Limb (tissue), 2 donors: ENCODE data around the gene PCDH9.
"Not testable (repeated sequence)": the region's sequence is repeated elsewhere in the genome, so short reads cannot be mapped to it uniquely, and the experiment has no call there.

ENCODE experiments used
- DNase-seq, 2 donors: peaks; one replicate each; pipeline ENCODE4 v3.0.0-alpha.2; 2016; ENCODE audit errors: extremely low spot score in 2 of 2

Gene PCDH9

DNA sequence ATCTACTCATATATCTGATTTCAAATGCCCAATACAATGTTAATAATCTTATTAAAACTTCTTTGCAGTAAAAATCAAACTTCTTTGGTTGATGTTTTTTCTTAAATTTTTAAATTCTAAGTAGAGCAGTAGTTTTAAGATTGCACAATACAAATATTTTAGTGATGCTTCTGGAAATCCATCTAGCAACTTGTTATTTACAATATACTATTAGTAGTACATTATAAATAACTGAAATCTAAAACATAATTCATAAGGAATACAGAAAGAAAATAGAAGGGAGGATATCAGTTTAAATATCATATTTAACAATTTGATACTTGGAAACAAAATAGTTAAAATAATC lies 569.7 kb downstream of the PCDH9 start:
- DNase-seq = no peak

DNA sequence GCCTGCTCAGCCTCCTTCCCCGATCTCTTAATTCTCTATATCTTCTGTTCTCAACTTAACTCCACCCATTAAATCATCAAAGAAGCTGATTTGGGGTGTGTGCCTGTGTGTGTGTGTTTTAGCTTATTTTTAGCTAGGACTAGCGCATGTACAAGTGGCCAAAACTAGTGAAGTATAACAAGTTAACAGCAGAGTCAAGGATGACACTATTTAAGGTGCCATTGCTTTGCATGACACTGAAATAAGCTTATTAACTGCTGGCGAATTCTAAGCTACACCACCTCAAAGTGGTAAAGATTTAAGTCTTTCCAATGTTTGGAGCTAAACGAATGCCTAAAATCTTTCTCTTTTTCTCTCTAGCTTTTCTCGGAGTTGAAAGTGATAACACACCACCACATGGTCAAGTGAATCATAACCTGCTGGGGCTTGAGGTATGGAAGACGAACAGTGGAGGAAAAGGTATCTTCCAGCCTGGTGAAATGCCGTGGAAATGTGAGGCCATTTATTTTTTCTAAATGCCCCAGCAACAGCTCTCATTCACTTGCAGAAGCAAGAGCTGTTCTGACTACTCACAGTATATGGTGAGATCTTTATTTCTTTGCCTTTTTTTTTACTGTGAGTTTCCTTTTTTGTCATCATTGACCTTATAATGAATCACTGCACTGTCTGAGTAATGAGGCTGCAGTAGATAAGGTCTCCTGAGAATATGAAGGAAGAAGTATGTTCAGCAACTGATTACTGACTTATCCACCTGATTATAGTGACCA lies 570.3 kb downstream of the PCDH9 start:
- DNase-seq = no peak

DNA sequence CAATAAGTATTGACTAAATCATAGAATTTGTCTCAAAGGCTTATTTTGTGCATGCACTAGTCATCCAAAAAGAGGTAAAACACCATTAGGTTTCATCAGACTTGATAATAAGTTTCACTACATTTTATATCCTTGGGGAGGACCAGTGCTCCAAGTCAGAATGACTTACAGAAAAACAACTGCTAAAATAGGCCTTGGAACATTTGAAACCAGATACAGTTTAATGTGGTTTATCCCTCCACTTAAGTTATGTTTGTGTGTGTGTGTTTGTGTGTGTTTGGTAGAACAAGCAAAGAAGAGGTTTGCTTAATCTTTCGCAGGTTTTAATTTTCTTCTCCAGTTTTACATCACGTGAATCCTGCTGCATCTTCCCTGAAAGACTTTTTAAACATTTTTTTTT lies 570.9 kb downstream of the PCDH9 start:
- no peak for DNase-seq

DNA sequence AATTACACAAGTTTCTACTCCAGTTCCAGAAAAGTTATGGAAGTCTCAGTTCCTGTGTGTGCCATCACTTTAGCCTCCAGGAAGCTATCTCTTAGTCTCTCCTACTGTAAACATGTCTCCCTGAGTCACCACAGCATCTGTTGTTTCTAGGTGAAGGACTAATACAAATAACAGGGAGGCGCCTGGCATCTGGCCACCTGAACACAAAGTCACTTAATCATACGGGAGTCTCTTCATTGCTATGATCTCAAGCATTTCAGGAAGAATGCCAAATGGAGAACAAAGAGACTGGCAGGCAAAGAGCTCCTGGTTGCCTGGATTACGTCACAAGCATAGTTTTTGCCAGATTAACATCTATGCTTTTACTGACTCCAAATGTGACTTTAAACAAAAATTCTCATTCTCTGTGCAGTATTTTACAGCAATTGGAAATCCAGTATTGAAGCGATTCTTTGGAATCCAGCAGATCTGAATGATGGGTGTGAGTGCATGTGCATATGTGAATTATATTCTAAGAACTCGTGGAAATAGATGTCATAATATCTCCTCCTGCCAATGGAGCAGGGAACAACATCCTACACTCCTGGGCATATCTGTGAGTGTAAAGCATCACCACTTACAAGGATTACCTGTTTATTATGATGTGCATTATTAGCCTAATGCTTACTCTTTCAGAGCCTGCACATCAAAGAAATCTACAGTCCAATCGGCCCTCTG lies 572.8 kb downstream of the PCDH9 start:
- peak; percentile 45 to 48 for DNase-seq

DNA sequence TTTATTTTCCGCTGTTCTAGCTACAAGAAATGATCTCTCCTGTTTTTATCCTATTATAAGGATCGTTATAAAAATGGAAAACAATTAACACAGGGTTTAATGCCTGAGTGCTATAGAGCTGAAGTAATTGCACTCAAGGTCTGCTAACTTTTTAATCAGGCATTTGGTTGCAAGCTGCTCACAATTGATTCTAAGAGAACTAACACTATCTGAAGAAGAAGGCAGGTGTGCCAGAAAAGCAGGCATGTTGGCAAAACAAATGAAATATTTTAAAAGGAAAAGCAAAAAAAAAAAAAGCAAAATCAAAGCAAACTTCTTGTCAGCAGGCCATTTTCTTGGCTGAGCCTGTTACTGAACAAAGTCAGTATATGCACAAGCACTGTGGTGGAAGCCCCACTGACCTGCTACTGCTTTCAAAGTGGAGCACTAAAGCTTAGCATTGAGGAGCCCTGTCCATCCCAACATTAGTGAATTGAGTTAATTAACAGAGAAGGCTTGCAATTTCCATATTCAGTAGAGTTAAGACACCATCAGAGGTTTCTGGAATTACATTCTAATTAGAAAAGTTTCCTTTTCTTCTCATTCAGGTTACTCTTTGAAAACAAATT lies 574.2 kb downstream of the PCDH9 start:
- no peak for DNase-seq

DNA sequence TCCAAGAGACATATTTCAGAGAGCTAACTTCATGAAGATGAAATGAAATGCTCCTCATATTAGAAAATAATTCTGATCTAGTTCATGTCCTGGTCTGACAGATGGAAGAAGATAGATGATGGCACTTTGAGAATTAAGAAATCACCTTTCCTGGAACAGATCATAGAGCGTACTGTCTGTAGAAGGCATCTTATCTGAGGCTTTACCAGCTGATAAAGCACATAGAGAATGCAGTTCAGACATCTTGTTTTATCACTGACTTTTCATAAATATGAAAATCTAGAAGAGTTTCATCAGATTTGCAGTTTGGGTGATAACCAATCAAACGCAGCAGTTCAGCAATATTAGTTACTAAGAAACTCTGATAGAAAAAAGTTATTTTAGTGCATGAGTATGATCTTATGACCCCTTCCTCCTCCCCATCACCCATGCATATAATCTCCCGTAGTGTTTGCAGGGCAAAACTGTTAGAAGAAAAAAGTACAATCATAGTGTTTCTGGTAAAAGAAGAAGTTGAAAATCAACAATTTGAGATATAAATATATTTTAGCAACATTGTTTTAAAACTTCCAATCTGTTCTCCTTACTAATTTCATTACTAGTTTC lies 585.2 kb downstream of the PCDH9 start:
- DNase-seq = no peak

DNA sequence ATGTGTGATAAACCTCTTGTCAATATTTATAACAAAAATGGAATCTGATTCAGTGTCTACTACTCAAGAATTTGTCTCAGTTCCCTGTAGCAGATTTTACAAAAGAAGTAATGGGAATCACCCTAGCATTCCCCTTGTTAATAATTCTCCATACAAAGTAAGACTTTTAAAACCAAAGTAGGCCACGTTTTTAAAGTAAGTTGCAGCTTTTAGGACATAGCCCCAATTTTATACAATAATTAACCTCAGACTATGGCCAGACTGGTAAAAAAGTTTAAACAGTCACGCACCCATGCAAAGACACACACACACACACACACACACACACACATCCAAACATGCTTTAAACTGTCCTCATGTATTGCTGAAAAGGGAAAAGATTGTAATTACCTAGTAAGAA lies 589.9 kb downstream of the PCDH9 start:
- DNase-seq = no peak

DNA sequence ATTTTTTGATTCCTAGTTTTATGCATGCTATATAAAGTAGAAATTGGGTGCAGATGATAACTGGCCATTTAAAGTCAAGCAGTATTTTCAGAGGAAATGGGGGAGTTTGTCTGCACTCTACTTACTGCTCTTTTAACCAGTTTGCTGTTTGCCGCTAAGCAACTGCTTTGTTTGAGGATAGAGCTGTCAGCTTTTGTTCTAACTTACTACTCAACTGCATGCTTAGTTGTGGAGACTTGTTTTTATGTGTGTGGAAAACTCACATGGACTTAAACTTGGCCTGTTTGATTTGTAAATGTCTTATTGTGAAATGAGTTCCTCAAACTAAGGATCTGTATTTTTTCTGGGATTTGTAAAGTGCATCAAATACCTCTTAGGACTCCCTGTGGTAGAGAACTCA lies 591.1 kb downstream of the PCDH9 start:
- no peak for DNase-seq

DNA sequence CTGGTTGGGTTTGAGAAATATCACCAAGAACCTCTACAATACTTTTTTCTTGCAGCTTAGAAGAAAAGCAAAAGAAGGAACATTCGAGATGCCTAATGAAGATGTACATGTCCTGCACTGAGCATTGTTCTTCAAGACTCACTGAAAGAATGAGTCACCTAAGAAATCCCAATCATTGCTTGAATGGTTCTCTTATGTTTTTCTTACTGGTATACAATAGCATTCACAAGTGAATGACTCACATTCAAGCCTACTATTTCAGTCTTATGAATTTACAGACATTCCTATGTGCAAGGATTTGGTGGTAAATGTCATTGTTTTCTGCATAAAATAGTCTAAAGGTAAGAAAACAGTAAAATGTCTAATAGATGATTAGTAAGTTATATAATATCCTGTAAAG lies 594.6 kb downstream of the PCDH9 start:
- no peak for DNase-seq

DNA sequence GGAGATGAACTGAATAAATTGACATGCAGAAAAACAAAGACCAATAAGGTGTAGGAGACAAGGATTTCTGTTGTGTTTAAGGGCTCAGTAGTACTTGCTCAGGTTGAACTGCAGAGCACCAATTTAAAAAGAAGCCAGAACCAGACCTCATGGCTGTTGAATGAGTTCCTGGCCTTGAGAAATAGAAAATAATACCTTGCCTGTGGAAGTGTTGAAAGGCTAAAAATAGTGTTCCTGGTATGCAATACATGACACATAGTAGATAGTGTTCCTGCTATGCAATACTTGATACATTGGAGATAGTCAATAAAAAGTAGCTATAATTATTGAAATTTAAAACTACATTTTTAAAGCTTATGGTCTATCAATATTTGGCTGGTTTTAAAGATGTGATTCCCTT lies 595.8 kb downstream of the PCDH9 start:
- no peak for DNase-seq

DNA sequence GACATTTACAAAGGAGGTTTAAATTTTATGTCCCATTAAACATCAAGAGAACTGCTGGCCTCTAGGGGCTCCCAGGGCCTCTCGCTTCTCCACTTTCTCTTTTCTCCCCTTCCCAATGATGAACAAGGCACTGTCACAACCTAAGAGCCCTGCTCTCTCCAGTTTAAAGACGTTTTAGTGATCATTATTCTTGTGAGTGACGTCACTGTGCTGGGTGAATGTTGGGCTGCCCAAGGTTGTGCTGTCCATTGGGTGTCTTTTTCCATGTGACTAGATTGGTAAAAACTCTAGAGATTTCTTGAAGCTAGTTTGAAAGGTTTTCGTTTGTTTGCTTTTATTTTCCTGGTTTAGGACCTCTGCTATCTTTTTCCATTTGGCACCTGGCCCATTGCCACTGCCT lies 602.6 kb downstream of the PCDH9 start:
- DNase-seq = no peak

DNA sequence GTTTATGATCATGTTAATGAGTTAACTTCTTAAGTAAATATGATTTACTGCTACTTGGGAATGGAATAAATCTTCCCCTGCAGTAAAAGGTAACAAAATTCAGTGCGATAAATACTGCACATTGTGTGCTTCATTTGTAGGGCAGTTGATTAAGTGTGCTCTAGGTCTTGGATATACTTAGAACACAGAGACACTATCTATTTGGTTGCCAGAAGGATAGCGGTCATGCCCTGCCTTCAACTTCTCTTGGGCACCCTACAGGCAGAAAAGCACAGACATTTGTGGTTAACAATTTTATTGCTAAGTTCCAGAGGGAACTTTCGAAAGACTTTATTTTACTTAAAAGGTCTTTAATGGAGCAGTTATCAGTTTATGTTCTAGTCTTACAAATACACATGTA lies 605.8 kb downstream of the PCDH9 start:
- DNase-seq = no peak

DNA sequence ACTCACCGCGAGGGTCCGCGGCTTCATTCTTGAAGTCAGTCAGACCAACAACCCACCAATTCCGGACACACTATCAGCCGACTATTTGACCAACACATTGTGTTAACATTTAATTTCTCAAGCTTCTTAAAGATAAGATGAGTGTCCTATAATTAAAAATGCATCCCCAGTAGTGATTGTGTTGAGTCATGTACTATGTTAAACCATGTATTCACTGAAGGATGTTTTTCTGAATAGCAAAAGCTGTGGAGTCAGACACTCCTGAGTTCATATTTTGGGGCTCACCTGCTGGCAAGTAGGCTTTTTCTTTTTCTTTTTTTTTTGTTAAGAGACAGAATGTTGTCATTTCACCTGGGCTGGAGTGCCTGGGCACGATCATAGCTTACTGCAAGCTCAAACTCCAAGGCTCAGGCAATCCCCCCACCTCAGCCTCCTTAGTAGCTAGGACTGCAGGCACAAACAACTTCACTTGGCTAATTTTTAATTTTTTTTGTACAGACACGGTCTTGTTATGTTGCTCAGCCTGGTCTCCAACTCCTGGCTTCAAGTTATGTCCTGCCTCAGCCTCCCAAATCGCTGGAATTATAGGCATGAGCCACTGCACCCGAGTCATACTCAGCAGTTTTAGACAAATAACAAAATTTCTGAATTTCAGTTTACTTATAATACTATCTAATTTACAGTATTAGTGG lies 606.9 kb downstream of the PCDH9 start:
- no peak for DNase-seq

DNA sequence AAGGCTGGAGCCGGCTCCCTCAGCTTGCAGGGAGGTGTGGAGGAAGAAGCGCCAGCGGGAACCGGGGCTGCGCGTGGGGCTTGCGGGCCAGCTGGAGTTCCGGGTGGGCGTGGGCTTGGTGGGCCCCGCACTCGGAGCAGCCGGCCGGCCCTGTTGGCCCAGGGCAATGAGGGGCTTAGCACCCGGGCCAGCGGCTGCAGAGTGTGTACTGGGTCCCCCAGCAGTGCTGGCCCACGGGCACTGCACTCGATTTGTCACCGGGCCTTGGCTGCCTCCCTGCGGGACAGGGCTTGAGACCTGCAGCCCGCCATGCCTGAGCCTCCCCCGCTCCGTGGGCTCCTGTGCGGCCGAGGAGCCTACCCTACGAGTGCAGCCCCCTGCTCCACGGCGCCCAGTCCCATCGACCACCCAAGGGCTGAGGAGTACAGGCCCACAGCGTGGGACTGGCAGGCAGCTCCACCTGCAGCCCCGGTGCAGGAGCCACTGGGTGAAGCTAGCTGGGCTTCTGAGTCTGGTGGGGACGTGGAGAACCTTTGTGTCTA lies 608.2 kb downstream of the PCDH9 start:
- not testable (repeated sequence) for DNase-seq

DNA sequence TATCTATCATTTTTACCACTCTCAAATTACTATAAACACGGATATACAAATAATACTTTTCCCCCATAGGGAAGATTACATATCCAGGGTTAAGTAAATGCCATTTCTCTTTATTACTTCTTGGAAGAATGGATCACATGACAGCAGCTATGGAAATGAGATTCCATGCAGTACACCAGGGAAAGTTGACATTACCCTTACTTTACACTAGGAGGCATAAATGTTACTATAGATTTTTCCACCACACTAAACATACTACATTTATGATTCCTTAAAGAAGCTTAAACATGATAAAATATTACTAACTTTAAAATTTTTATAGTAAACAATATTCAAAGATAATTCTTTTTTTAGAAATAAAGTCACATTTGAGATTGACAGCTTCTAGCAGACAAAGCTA lies 611.4 kb downstream of the PCDH9 start:
- peak in 1 of 2 donors; percentile 50 for DNase-seq

DNA sequence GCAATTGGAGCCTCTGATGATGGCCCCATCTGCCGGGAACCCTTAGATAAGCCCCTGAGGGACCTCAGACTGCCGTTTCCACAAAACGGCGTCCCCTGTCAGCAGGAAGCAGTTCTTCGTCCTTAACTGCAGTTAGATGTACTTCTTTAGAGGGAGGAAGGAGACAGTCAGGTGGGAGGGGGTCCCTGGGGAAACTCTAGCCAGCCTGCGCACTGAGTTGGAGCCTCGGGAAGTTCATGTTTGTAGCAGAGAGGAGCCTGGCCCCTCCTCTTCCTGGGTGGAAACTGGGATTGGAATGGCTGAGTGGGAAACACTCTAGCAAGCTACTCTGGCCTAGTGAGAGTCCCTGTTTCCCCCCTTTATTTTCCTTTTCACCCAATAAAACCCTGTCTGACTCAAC lies 612.4 kb downstream of the PCDH9 start:
- no peak for DNase-seq

DNA sequence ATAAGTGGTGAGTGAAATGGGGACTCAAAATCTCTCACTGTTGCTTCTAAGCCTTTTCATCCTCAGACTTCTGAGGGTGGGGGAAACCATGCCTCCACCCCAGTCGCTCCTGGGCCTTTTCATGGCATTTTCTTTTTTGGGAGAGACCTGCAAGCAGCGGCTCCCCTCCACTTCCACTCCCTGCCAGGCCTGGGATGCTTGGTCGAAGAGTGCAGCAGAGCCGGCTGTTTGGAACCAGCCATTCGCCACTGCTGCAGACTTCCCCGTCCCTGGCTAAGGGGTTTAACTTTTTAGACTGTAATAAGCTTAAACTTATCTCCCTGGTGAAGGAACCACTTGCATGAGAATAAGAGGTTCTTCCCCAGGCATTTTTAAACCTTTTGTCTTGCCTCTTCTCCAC lies 617.2 kb downstream of the PCDH9 start:
- no peak for DNase-seq

DNA sequence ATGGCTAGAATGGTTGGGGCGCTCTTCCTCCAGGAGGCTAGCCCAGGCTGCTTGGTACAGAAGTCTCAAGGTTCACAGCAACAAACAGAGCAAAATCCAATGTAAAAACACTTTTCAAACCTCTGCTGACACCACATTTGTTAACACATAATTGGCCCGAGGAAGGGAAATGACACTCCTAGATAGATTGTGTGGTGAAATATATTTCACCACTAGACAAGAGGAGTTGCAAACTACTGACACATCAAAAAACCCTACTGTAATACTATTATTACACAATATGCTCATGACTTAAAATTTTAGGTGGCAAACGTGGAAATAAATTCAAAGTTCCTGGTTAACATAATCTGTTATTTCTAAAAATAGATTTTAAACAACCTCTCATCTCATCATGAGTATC lies 643.6 kb downstream of the PCDH9 start:
- no peak for DNase-seq

DNA sequence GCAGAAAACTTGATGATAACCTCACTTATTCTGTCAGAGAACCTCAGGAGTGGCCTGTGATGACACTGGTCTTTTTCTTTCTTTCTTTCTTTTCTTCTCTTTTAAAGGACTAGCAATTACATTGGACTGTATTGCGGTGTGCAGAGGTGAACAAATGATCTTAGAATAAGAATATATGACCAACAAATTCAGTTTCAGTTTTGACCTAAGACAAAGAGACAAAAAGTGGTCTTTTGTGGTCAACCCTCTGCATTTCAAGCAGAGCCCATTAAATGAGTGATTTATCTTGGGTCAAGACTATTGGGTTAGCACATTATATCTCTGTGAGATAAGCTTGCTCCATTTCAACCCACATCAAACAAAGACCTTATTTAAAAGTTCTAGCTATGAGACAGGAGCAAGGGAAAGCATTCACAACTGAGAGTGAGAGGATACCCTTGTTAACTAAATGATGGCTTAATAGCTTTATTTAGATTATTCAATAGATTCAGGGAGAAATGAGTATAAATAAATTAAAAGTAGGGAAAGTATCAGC lies 644.4 kb downstream of the PCDH9 start:
- DNase-seq = no peak

DNA sequence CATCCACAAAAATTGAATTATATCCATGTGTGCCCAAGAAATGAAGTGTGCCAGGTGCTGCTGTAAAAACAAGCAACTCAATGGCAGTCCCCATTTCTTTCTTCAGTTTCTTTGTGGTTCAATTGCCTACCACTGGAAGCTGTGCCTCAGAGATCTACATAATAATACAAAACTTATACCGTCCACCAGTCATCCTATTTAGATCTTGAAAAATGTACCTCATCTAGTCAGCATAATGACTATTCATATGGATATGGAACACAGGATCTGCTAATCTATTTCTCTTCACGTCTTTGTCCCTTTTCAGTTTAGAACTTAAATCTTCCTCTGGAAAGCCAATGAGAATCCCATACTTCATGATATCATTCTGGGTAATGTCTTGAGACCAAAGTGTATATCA lies 648.5 kb downstream of the PCDH9 start:
- DNase-seq = no peak

DNA sequence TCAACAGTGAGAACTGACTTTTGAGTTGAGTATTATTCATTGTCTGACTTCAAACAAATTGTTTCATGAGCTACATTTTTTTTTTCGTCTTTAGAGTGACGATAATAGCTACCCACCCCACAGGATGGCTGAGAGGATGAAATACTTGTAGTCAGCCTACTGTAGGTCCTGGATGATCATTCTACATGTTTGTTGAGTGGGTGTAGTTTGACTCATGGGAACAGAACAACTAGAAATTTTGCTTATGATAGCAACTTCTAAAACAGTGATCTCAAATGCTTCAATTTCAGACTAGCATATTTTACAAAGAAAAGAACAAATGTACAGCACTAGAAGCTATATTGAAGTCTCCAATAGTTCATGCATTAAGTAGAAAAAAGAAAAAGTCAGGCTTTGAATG lies 651.8 kb downstream of the PCDH9 start:
- no peak for DNase-seq
